GM19372 (cell line): ENCODE data around the gene WASL.
A peak's percentile ranks its signal among the peaks of the same experiment; 100 is the strongest.
"Not testable (repeated sequence)": the region's sequence is repeated elsewhere in the genome, so short reads cannot be mapped to it uniquely, and the experiment has no call there.

Source experiments
- ATAC-seq: cut with Tn5 transposase; IDR thresholded peaks from one replicate; pipeline ENCODE4 v1.9.1; 2021; ENCODE audit warnings: mild to moderate bottlenecking, low read depth, moderate library complexity; ENCODE audit not compliant: unreplicated experiment

The WASL gene

DNA sequence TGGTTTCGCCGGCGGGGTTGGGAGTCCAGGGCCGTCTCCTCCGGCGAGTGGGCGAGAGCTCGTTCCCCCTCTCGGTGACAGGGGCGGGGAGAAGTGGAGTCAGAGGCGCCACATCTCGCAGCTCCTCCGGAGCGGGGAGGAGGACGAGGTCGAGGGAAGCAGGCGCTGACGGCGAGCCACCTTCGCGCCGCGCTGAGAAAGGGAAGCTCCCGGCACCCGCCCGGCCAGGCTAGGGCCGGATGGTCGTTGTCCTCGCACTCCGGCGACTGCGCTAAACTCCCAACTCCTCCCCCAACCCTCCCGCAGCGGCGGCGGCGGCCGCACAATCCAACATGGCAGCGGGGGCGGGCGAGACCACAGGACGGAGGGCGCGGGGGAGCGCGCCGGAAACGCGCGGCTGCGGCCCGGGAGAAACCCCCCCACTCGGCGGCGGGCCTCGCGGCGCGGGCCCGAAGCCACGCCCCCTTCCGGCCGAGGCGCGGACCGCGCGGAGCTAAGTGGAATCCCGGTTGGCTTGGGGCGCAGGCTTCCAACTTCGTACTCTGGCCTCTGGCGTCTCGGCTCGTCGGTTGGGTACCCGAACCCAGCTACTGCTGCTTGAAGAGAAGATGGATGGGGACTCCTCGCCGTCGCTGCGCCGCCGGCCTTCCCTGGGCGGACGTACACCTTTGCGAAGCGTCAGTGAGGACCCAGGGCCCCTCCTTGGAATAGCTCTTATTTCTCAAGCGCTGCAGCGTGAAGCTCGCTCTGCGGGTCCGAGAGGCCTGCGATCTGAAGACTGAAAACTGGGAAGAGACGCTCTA is at the start of gene WASL:
Gene WASL (minus strand): TSS at position 270 of the 803 bp plus-strand sequence. CDS start 269 bp downstream, at position 1.
- peak; percentile 70 for ATAC-seq

DNA sequence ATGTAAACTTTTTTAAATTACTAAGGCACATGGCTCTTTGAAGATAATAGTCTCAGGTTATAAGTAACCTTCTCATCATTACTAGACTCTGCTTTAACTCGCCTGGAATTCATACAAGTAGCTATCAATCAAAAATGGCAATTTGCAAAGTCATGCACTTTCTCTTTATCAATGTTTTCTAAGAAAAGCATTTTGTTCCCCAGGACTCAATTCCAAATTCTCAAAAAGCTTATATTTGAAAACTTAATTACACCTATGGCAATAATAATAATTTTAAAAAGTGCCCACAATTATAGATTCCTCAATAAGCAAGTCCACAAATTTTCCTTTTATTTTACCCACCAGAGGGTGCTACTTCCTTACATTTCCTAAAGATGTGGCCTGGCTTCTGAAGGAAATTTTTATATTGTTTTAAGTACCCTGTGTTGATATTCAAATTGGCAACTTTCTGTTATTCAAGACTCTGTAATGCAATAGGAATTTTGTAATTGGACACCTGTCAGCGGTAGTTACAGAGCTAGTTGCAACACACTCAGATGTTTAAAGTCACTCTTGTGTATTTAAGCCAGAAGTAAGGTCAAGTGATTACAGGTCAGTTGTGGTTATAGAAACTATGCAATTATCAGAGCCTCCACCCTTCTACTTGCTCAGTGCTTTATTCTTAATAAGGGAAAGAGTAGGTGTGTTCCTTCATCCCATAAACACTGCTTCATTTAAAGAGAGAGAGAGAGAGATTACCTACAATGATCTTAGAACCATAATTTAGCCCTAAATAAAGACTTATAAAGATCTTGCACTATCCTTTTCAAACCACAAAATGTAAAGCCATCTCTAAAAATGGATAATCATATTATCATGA is 49.1 kb upstream of the WASL start:
- no peak for ATAC-seq

DNA sequence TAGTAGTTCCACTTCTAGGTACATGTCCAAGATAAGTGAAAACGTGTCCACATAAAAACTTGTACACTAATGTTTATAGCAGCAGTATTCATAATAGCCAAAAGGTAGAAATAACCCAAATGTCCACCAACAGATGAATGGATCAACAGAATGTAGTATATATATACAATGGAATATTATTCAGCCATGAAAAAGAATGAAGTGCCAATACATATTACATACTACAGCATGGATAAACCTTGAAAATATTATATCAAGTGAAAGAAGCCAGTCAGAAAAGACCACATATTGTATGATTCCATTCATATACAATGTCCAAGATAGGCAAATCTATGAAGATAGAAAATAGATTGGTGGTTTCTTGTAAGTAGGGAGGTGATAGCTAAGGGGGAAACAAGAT is 47.8 kb upstream of the WASL start:
- no peak for ATAC-seq

DNA sequence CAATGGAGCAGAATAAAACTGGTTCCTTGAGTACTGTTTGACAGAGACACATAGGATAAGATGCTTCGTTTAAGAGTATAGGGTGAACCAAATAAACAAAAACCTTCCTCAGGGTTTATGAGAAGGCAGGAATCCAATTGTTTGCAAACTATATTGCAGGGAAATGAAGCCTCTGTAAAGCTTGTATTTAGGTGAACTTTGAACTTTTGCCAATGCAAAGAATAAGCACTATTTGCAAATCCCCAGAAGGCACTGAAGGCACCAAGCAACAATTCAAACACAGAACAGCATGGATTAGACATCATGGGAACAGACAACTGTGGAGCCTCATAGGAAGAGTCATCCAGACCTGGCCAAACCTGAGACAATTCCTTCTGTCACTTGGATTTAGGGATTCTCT is 47.1 kb upstream of the WASL start:
- ATAC-seq, result no peak

DNA sequence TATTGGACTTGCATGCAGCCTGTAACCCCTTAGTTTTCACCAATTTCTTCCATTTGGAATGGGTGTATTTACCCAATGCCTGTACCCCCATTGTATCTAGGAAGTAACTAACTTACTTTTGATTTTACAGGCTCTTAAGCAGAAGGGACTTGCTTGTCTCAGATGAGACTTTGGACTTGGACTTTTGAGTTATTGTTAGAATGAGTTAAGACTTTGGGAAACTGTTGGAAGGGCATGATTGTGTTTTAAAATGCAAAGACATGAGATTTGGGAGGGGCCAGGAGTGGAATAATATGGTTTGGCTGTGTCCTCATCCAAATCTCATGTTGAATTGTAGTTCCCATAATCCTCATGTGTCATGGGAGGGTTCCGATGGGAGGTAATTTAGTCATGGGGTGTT is 46.3 kb upstream of the WASL start:
- not testable (repeated sequence) for ATAC-seq

DNA sequence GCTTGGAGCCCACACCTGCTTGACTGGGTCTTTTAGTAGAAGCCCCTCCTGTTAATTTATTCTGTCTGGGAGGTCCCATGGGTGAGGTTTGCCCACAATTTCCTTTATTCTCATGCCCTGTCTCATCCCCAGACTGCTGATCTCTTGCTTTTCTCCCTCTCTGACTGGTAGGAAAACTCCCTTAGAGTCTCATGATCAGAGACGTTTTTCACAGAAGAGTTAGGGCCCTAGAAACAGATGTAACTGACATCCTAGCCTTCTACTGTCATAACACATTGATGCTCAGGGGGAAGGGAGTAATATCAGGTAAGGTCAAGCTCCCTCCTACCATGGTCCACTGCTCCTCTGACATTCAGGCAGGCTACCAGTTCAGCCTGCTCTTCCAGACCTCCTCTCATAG is 43.7 kb upstream of the WASL start:
- no peak for ATAC-seq

DNA sequence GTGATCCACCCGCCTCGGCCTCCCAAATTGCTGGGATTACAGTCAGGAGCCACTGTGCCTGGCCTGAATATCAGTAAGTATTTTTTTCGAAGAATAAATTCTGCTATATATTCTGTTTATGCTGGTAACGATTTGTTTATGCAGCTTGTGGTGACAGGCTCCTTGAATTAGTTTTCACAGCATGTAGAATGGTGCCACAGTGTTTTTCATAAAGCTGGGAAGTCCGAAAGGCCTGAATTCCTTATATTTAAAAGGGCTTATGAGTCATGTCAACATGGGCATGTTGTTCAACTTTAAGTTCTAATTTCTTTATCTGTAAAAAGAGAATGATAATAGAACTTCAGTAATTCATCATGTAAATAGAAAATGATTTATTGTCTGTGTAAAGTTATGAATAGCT is 42.2 kb upstream of the WASL start:
- ATAC-seq, result no peak

DNA sequence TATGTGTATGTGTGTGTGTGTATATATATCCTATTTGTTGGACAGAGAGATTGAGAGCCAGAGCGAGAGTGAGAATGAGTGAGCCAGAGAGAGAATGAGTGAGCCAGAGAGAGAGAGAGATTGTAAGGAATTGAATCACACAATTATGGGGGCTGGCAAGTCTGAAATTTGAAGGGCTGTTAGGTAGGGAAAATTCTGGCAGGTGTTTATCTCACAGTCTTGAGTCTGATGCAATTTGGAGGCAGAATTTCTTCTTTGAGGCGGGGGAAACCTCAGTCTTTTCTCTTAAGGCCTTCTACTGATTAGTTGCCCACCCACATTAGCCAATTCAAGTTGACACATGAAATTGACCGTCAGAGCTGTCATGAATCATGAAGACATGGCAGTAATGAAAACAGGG is 41.0 kb upstream of the WASL start:
- ATAC-seq, result no peak

DNA sequence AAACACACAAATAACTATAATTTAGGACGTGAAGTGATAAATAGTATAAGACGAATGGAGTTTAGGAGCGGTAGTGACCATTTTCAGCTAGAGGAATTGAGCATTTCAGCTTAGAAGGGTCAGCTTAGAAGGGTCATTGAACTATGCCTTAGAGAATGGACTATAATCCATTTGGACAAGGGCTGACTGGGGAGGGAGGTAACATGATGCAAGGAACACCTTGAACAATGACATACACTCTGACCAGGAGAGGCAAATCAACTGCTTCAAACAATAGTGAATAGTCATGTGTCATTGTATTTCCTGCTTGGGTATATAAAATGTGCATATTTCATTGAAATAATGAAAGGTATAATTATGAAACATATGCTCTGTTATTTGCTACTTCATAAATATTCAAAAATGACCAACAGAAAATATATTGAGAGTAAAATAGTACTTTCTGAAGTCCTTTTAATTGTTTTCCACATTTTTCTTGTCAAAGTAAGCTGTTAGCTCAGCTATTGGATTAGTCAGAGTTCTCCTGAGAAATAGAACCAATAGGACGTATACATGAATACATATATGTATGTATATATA is 40.5 kb upstream of the WASL start:
- no peak for ATAC-seq

DNA sequence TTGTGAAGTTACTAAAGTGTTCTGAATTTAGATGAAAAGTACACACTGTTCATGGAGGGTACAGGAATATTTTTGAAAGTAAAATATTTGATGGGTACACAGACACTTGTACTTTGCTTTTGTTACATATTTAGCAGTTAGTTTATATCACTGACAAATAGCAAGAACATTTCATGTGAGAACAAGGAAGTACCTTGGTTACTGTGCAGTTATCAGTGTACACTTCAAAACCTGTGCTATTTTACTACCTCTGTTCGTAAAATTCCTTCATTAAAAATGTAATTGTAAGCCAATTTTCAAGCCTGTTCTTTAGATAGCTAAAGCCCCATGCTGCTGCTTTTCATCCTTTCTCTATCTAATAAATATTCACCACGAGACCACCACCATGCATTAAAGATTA is 39.8 kb upstream of the WASL start:
- ATAC-seq, result no peak

DNA sequence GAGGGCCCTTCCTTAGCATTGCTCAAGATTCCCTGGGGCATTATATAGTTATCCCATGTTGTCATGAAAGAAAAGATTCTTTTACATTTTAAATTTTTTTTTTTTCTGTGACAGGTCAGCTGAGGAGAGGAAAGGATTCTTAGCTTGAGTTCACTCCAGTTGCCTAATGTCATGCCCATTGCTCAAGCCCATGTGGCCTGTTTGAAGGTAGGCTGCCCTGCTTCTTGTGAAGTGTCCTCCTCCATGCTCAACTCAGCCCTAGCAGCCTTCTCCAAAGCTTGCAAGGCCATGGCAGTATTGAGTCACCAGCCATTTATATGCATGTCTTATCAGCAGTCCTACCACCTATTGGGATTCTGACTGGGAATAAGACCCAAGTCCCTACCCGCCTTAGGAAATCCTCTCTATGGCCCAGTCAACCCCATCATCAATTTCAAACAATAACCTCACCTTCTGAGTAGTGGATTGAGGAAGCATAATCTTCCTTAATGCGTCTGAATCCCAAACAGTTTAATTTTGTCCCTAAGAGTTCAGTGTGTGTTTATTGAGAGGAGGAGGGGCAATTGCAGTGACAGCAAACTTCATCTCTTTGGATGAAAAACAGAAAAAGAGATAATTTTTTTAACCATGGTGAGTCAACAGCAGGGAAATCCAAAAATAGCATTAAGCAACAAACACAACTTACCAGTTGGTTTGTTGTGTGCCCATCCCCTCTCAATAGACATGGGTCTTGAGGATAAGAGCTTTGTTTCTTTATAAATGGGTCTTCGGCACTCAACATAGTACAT is 38.6 kb upstream of the WASL start:
- ATAC-seq, result no peak

DNA sequence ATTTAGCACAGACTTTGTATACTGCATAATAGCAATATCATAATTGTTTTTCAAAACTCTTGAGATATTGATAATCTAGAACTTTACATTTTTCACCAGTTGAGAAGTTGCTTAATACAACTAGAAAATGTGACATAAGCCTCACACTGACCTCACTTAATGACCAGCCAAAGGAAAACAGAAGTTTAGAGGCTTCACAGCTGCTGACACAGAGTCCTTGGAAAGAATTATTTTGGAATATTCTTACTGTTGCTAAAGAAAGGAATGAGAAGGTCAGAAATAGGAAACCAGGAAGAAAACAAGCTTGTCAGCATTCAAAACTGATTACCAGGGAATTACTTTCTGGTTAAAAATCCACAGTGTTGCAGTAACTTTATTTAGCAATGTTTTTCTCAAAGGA is 35.5 kb upstream of the WASL start:
- no peak for ATAC-seq

DNA sequence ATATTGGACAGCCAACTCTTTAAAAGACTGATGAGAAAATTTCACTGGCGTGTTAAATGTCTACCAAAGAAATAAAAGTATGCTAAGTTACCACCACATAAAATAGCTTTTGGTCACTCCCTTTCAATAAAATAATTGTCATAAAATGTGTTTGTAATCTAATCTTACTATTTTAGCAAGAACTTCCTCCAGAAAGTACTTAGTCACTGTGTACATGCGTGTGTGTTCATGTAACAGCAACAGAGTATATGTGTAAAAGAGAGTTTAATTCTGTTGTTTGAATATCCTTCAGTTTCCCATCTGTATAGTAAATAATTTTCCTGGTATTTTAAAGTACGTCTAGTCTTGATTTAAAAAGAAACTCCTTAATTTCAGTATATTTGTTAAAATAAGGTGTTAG is 35.0 kb upstream of the WASL start:
- no peak for ATAC-seq

DNA sequence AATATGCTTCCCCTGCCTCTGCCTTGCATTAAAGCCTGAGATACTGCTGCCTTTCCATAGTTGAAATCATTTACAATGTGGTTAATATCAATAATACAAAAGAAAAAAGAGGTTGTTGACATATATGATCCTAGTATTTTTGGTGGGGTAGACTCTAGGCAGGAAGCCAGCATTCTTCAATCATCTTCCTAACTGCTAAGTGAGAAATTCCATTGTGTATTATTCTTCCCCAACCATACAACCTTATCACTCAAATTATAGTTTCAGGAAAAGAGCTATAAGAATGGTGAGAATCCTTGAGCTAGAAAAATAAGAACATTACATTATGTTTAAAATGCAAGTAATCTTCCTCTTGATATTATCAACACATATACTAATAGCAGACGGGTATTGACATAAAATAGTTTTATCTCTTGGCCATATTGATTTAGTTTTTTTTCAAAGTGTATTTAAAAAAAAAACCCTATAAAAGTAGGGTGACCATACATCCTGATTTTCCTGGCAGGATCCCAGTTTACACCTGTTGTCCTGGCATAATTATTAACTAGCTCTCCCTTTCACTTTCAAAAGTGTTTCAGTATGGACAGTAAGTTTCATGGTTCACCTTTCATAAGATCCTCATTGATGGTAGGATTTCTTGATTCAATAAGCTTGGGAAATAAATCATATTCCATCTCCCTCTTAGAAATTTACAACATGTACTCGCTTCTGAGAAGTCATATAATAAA is 33.4 kb upstream of the WASL start:
- ATAC-seq, result no peak

DNA sequence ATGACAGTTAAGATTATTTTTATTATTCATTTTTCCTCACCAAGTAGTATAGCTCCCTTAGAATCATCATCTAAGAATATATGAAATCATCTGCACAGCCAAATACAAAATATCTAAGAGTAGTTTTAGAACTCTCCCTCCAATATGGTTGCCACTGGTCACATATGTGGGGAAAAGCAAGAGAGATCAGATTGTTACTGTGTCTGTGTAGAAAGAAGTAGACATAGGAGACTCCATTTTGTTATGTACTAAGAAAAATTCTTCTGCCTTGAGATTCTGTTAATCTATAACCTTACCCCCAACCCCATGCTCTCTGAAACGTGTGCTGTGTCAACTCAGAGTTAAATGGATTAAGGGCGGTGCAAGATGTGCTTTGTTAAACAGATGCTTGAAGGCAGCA is 31.7 kb upstream of the WASL start:
- not testable (repeated sequence) for ATAC-seq

DNA sequence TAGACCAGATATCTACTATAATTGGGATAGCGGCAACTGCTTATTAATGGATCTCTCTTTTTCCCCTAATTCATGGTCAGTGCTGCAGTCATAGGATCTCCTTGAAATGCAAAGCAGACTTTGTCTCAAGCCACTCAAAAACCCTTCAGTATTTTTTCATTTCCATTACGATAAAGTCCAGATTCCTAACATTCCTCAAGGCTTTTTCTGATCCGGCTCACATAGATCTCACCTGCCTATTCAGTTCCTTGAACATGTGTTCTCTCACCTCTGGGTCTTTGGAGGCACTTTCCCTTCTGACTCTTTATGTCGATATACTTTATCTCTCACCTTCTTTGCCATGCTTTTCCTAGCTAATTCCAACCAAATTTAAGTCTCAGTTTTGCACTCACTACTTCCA is 25.7 kb upstream of the WASL start:
- ATAC-seq, result no peak

DNA sequence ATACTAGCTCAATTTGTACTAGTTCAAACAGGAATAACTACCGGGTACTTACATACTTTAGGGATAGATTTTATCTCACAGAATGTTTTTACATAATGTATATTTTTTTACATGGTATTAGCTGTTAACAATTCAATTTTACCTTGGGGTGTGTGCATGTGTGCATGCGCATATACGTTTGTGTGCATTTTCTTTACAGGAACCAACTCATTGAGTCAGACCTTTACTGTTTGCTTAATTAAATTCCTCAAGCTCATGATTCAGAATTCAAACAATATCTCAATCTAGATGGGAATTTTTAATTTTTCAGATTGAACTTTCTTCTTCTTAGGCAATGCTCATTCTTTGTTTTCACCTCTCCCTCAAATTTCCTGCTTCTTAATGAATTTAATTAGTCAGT is 24.7 kb upstream of the WASL start:
- ATAC-seq, result no peak

DNA sequence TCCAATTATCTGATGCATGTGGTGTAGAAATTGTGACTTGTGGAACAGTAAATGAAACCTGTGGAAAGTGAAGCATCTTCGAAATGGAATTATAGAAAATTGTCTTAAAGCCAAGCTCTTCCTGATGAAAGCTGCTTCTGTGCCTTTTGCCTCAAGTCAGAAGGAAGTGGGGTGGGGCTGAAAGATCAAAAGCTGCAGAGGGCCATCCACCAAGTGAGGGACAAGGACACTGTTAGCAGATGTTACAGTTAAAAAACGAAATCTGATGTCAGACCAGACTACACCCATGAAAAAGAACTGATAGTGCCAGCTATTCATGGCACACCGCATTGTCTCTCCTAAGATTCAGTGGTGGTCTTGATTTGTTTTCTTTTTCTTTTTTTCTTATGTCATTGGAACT is 23.8 kb upstream of the WASL start:
- no peak for ATAC-seq

DNA sequence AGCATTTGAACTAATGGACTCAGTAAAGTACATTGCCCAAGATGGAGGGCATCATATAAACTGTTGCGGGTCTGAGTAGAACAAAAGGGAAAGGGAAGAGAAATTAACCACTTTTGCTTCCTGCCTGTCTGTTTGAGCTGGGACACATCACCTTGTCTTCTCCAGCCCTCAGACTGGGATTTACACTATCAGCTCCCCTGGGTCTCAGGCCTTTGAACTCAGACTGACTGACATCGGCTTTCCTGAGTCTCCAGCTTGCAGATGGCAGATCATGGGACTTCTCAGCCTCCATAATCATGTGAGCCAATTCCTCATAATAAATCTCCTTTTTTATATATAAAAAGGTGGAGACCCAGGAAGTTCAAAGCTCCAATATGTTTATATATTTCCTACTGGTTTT is 23.0 kb upstream of the WASL start:
- ATAC-seq, result no peak

DNA sequence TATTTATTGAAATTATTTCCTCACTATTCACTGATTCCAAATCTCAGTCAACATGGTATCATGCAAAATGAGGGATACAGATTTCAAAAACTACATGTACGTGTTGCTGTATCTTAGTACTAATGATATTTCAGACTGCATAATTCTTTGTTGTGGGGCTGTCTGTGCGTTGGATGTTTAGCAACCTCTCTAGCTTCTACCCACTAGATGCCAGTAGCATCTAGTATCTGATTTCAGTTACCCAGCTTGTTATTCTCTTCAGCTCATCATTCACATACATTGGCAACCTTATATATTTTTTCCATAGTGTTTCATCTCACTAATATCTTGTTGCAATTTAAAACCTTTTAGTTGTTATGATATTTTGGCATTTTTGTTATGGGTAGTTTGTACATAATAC is 22.5 kb upstream of the WASL start:
- ATAC-seq, result no peak
